LNCAP (cell line): Measurements from ENCODE around the gene DLG3.

ENCODE experiments used
- TF ChIP-seq, protein P1 (sequence below): fragments of 450-650 bp; IDR thresholded peaks from 2 replicates; pipeline ENCODE4 v1.5.1; 2017; ENCODE audit warnings: mild to moderate bottlenecking

Gene DLG3

DNA sequence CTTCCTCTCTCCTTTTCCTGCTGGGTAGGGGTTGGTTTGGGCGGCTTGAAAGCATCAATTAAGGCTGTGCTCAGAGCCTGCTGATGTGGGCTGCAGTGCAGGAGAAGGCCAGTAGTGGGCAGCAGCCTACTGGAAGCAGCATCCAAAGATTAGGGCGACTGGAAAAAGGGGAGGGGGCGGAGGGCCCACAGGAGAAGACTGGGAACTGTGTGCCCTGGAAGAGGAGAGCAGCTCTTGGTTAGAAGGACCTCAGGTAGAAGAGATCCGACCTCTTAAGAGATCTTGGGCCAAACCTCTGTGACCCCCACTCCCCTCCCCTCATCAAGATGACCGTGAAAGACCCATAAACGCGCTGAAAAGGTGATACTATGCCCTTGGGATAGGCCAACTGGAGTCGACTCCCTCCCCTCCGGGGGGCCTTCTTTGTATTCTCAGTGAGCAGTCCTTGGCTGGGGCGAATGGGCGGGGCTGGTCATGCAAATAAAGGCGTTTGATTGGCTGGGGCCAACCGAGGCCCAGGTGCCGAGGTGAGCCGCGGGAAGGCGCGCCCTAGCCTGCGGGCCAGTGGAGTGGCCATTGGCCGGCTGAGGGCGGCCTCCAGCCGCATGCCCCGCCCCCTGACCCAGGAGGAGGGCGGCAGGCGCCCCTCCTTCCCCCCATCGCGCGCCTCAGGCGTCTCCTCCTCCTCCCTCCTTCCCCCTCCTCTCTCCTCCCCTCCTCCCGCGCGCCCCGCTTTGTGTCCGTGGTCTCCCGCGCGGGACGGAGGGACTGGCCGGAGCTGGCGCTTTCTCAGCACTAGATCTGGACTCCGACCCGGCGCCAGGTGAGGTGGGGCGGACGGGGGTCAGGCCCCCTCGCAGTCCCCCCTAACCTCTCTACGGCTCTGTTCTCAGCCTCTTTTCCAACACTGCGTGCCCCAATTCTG lies 10.1 kb downstream of the DLG3 start:
- TF ChIP-seq, protein P1, sequence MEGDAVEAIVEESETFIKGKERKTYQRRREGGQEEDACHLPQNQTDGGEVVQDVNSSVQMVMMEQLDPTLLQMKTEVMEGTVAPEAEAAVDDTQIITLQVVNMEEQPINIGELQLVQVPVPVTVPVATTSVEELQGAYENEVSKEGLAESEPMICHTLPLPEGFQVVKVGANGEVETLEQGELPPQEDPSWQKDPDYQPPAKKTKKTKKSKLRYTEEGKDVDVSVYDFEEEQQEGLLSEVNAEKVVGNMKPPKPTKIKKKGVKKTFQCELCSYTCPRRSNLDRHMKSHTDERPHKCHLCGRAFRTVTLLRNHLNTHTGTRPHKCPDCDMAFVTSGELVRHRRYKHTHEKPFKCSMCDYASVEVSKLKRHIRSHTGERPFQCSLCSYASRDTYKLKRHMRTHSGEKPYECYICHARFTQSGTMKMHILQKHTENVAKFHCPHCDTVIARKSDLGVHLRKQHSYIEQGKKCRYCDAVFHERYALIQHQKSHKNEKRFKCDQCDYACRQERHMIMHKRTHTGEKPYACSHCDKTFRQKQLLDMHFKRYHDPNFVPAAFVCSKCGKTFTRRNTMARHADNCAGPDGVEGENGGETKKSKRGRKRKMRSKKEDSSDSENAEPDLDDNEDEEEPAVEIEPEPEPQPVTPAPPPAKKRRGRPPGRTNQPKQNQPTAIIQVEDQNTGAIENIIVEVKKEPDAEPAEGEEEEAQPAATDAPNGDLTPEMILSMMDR = peak; percentile 80

DNA sequence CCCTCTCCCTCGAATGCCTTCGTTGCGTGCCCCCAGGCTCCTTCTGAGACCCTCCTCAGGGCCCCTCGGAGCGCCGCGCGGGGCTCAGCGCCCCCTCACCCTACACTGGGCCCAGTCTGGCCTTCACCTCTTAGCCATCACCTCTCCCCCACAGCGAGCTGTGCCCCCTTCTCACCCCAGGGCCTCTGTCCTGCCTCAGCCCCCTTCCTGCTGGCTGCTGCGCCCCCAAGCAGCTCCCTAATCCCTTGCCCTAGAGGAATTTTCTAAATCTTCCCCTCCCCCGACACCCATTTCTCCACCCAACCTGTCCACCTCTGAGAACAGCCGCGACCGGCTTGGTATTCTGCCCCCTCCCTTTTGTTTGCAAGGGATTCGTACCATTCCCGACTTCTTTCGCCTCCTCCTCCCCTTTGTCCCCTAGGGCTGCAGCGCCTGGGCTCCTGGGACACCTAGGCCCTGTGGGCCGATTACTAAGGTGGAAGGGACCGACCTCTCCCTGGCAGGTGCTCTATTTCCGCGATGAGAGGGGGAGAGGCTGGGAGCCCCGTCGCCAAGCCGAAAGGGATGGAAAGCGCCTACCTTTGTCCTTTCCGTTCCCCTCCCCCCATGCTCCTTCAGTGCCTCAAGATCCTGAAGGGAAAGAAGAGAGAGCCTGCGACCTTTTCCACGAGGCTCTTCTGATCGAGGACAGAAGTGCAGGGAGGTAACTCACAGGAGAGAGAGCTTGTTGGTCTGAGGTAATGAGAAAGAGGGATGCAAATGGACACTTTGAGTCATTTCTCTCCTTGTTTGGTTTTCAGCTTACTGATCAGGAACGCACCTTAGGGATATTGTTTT lies 10.9 kb downstream of the DLG3 start:
- TF ChIP-seq, protein P1 = no peak

DNA sequence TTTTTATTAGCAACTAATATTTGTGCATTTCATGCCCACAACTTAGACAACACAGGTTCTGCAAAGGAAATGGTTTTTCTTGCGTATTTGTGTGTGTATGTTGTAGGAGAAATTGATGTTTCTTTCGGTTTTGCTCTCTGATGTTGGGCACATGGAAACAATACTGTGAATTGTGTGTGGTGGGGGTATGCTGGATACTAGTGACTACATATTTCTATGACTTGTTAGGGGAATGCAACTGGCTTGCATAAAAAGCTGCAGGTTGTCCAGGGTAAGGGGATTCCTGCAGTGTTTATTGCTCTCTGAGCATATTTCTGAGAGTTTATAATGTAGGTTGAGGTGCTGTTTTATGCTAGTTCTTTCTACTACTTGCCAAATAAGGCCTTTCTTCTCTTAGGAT lies 11.6 kb downstream of the DLG3 start:
- TF ChIP-seq, protein P1 = no peak

DNA sequence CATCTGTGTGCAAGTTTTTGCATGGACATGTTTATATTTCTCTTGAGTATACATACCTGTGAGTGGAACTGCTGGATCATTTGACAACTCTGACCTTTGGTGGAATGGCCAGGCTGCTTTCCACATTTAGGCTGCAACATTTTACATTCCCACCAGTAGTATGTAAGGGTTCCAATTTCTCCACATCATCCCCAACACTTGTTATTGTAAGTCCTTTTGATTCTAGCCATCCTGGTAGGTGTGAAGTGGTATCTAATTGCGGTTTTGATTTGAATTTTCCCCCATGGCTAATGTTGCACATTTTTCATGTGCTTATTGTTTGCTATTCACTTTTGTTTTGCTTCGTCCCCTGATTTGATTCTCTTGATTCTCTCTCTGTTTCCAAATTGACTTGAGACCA lies 16.4 kb downstream of the DLG3 start:
- TF ChIP-seq, protein P1 = no peak

DNA sequence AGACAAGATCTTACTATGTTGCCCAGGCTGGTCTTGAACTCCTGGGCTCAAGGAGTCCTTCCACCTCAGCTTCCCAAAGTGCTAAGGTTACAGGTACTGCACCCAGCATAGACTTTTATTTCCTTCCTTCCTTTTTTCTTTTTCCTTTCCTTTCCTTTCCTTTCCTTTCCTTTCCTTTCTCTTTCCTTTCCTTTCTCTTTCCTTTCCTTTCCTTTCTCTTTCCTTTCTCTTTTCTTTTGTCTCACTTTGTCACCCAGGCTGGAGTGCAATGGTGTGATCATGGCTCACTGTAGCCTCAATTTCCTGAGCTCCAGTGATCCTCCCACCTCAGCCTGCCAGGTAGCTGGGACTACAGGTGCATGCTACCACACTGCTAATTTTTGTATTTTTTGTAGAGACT lies 19.4 kb downstream of the DLG3 start:
- TF ChIP-seq, protein P1 = no peak

DNA sequence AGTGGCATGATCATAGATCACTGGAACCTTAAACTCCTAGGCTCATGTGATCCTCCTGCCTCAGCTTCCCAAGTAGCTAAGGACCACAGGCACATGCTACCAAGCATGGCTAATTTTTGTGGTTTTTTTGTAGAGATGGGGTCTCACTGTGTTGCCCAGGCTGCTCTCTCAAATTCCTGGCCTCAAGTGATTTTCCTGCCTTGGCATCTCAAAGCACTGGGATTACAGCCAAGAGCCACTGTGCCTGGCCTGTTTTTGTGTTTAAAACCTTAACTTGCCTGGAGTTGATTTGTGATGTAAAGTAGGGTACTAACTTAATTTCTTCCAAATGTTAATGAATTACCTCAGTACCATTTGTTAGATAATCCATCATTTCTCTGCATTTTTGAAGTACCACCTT lies 22.3 kb downstream of the DLG3 start:
- TF ChIP-seq, protein P1 = no peak

DNA sequence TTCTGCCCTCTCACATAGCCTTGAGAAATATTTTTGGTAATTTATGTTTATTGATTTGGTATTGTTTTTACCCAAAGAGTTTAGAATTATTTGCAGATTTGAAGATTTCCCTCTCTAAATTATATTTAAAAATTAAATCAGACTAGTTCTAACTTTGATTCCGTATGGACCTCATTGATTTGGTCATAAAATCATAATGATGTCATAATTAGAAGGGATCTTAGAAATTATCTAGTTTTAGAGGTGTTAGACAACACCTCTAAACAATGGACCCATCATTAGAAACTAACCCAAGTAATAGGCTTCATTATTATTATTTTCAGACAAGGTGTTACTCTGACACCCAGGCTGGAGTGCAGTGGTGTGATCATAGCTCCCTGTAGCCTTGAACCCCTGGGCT lies 24.1 kb downstream of the DLG3 start:
- TF ChIP-seq, protein P1 = no peak
